HFF-Myc (cell line): ENCODE data around the gene ANXA3.

Source experiments
- DNase-seq: peaks from one replicate; pipeline ENCODE4 v3.0.0-alpha.2; 2011; ENCODE audit warnings: low read depth; ENCODE audit errors: extremely low read depth
- H3K4me3 ChIP-seq: replicated peaks from 2 replicates; pipeline ENCODE4 v1.5.1; 2011; ENCODE audit warnings: low read depth, mild to moderate bottlenecking, control low read depth, low read length
- CTCF ChIP-seq: IDR thresholded peaks from 2 replicates; pipeline ENCODE4 v1.5.1; 2012; ENCODE audit warnings: mild to moderate bottlenecking, low read depth, low read length, control low read depth; ENCODE audit errors: missing control alignments

ANXA3 gene

GRCh38 chr4:78599147-78599546 is 47.6 kb downstream of the ANXA3 start:
- no peak for DNase-seq
- H3K4me3 ChIP-seq = no peak overlapping the region
- no peak for TF ChIP-seq CTCF

GRCh38 chr4:78599931-78600375 is 48.4 kb downstream of the ANXA3 start:
- DNase-seq = no peak
- no peak overlapping the region for H3K4me3 ChIP-seq
- TF ChIP-seq CTCF = no peak

- DNase-seq = no peak
- no peak overlapping the region for H3K4me3 ChIP-seq
- TF ChIP-seq CTCF = no peak
These were observed 49.4 kb downstream of the ANXA3 start for GRCh38 chr4:78601013-78601412.

- TF ChIP-seq CTCF = no peak
- no peak overlapping the region for H3K4me3 ChIP-seq
- DNase-seq = no peak
These were observed 50.8 kb downstream of the ANXA3 start for GRCh38 chr4:78602334-78602733.

- no peak for DNase-seq
- no peak for TF ChIP-seq CTCF
- no peak overlapping the region for H3K4me3 ChIP-seq
These were observed 51.8 kb downstream of the ANXA3 start for GRCh38 chr4:78603384-78603783.

GRCh38 chr4:78604988-78605387 is 53.4 kb downstream of the ANXA3 start:
- DNase-seq = no peak
- TF ChIP-seq CTCF = no peak
- no peak overlapping the region for H3K4me3 ChIP-seq

GRCh38 chr4:78606035-78606434 is 54.5 kb downstream of the ANXA3 start:
- TF ChIP-seq CTCF = no peak
- no peak for DNase-seq
- H3K4me3 ChIP-seq = no peak overlapping the region
